Ovary (tissue), 3 donors: ENCODE results near the gene CNBD2.

ENCODE experiments used
- EP300 ChIP-seq: sonication (generic); formaldehyde crosslinking; IDR thresholded peaks from one replicate; pipeline ENCODE4 v1.6.1; 2017; ENCODE audit warnings: antibody characterized with exemption
- POLR2A ChIP-seq: fragments of 450-650 bp; IDR thresholded peaks from one replicate; pipeline ENCODE4 v1.6.1; 2017; ENCODE audit warnings: antibody characterized with exemption, mild to moderate bottlenecking, moderate library complexity
- TF ChIP-seq, protein P1 (sequence below), 3 donors: fragments of 450-650 bp in 2 of 3; fragments of 200-600 bp in 1 of 3; IDR thresholded peaks; one replicate each; pipeline versions ENCODE4 v1.5.1 to v1.8.0; 2016 to 2022; ENCODE audit warnings: antibody characterized with exemption in 3 of 3, mild to moderate bottlenecking in 1 of 3
- donor health status: DM: no; HTN: no; CAD: no.

GRCh38 chr20:36028106-36028808, 59.9 kb downstream of the CNBD2 start:
- no peak for TF ChIP-seq EP300
- TF ChIP-seq, protein P1, sequence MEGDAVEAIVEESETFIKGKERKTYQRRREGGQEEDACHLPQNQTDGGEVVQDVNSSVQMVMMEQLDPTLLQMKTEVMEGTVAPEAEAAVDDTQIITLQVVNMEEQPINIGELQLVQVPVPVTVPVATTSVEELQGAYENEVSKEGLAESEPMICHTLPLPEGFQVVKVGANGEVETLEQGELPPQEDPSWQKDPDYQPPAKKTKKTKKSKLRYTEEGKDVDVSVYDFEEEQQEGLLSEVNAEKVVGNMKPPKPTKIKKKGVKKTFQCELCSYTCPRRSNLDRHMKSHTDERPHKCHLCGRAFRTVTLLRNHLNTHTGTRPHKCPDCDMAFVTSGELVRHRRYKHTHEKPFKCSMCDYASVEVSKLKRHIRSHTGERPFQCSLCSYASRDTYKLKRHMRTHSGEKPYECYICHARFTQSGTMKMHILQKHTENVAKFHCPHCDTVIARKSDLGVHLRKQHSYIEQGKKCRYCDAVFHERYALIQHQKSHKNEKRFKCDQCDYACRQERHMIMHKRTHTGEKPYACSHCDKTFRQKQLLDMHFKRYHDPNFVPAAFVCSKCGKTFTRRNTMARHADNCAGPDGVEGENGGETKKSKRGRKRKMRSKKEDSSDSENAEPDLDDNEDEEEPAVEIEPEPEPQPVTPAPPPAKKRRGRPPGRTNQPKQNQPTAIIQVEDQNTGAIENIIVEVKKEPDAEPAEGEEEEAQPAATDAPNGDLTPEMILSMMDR (IDR thresholded peaks at IDR 0.05) = no peak
- no peak for TF ChIP-seq POLR2A
